AG09319 (cell line): ENCODE data around the gene CCSER1.

ENCODE experiments used
- DNase-seq: peaks from one replicate; pipeline ENCODE4 v3.0.0-alpha.2; 2010; ENCODE audit warnings: low read depth; ENCODE audit errors: extremely low read depth
- CTCF ChIP-seq: IDR thresholded peaks from 2 replicates; pipeline ENCODE4 v1.5.1; 2011; ENCODE audit warnings: low read depth, mild to moderate bottlenecking, inconsistent platforms, low read length, moderate library complexity

The CCSER1 gene

GRCh38 chr4:91025241-91026148 lies 898.3 kb downstream of the CCSER1 start:
- TF ChIP-seq CTCF, result no peak
- DNase-seq, result no peak

GRCh38 chr4:91028228-91028627 lies 901.0 kb downstream of the CCSER1 start:
- no peak for TF ChIP-seq CTCF

GRCh38 chr4:91031761-91032160 lies 904.6 kb downstream of the CCSER1 start:
- no peak for TF ChIP-seq CTCF
- no peak for DNase-seq

More at GRCh38 chr4:91028228-91028627, 901.0 kb downstream of the CCSER1 start:
- no peak for DNase-seq

GRCh38 chr4:91032725-91033445 lies 905.7 kb downstream of the CCSER1 start:
- no peak for DNase-seq
- TF ChIP-seq CTCF, result no peak

GRCh38 chr4:91035276-91035675 lies 908.1 kb downstream of the CCSER1 start:
- DNase-seq, result no peak
- TF ChIP-seq CTCF, result no peak

GRCh38 chr4:91037951-91038350 lies 910.8 kb downstream of the CCSER1 start:
- DNase-seq, result no peak
- TF ChIP-seq CTCF, result no peak

GRCh38 chr4:91057871-91058270 lies 930.7 kb downstream of the CCSER1 start:
- TF ChIP-seq CTCF, result no peak
- no peak for DNase-seq
